AG04449 (cell line): ENCODE measurements around the gene ALG13.

ENCODE experiments used
- CTCF ChIA-PET: fragments of 350-600 bp; formaldehyde crosslinking; extraction: SDS; loops from one replicate; lab custom pipeline; 2021; ENCODE audit warnings: antibody characterized with exemption; lab: Yijun Ruan, JAX
- POLR2A ChIA-PET: fragments of 400-600, 350-600 bp; formaldehyde crosslinking; extraction: SDS; loops from one replicate; lab custom pipeline; 2020; ENCODE audit warnings: antibody characterized with exemption, inconsistent platforms; lab: Yijun Ruan, JAX
- DNase-seq: peaks from one replicate; pipeline ENCODE4 v3.0.0-alpha.2; 2010; ENCODE audit warnings: low read depth, low spot score
- H3K4me3 ChIP-seq: 2 replicates; pipeline ENCODE4 v1.5.1; 2011; ENCODE audit warnings: low read depth, mild to moderate bottlenecking, control low read depth, low read length
- TF ChIP-seq, protein P1 (sequence below): IDR thresholded peaks from one replicate; pipeline ENCODE4 v1.5.1; 2011; ENCODE audit warnings: mild to moderate bottlenecking, moderate library complexity, low read length, control low read depth, inconsistent platforms; ENCODE audit not compliant: insufficient read depth; ENCODE audit errors: missing control alignments

The ALG13 gene

DNA sequence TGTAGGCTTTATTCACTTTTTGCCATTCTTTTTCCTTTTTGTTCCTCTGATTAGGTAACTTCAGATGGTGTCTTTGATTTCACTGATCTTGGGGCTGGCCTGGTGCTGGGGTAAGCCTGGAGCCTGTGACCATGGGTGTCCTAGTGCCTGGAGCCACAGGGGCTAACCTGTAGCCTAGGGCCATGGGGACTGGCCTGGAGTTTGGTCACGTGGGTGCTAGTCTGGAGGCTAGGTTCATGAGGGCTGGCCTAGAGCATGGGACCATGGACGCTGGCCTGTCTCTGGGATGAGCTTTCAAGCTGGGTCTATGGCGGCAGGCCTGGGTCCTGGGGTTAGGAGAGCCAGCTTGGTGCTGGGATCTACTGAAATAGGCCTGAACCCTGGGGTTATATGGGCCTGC, 32.2 kb upstream of the ALG13 start:
- no peak overlapping the region for H3K4me3 ChIP-seq
- ChIA-PET CTCF (no interaction called here), POLR2A (no interaction called here)
- DNase-seq: no peak
- TF ChIP-seq, protein P1, sequence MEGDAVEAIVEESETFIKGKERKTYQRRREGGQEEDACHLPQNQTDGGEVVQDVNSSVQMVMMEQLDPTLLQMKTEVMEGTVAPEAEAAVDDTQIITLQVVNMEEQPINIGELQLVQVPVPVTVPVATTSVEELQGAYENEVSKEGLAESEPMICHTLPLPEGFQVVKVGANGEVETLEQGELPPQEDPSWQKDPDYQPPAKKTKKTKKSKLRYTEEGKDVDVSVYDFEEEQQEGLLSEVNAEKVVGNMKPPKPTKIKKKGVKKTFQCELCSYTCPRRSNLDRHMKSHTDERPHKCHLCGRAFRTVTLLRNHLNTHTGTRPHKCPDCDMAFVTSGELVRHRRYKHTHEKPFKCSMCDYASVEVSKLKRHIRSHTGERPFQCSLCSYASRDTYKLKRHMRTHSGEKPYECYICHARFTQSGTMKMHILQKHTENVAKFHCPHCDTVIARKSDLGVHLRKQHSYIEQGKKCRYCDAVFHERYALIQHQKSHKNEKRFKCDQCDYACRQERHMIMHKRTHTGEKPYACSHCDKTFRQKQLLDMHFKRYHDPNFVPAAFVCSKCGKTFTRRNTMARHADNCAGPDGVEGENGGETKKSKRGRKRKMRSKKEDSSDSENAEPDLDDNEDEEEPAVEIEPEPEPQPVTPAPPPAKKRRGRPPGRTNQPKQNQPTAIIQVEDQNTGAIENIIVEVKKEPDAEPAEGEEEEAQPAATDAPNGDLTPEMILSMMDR: no peak

DNA sequence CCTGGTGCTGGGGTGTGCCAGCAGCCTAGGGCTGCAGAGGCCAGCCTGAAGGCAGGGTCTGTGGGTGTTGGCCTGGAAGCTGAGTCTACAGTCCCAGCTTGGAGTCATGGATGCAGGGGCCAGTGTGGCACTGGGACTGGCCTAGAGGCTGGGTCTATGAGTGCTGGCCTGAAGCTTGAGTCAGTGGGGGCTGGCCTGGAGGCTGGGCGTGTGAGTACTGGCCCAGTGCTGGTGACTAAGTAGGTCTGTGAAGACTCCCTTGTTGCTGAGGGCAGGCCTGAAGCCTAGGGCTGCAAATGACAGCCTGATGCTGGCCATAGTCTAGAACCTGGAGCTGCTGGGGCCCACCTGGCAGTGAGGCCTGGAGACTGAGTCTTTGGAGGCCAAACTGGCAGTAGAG, 31.3 kb upstream of the ALG13 start:
- ChIA-PET CTCF (no interaction called here), POLR2A (no interaction called here)
- TF ChIP-seq, protein P1: no peak
- H3K4me3 ChIP-seq: no peak overlapping the region
- no peak for DNase-seq

DNA sequence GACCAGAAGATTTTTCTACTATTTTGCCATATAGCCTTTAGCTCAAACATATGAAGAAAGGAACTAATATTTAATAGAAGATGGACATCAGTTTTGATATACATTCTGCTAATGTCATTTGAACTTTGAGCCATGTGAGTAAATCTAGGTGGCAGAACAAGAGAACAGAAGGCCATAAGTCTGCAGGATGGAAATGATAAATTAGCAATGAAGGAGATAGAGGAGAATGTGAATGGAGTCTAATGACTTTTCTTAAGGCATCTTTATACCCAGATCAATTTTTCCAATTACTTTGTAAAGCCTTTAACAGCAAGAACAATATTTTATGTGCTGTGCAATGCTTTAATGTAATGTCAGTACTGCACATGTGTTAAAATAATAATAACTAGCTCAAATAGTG, 30.1 kb upstream of the ALG13 start:
- DNase-seq: no peak
- CTCF ChIA-PET: no interaction called here
- TF ChIP-seq, protein P1: no peak
- H3K4me3 ChIP-seq: no peak overlapping the region
- POLR2A ChIA-PET: no interaction called here

DNA sequence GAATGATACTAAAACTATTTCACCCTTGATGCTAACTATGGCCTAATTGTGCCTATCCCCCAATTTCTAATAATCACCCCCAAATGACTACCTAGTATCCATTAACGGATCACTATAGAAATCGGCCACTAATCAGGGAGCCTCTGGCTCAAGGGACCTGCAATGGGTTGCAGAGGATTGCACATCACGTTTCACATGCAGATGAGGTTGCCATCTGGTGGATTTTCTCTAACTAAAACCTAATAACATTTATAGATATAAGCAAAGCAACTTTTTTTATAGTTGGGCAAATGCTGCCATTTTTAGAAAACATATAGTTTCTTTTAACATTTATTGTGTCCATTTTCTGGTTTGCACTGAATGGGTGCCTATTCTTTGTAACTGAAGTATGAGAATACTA, 28.3 kb upstream of the ALG13 start:
- POLR2A ChIA-PET: no interaction called here
- TF ChIP-seq, protein P1: no peak

DNA sequence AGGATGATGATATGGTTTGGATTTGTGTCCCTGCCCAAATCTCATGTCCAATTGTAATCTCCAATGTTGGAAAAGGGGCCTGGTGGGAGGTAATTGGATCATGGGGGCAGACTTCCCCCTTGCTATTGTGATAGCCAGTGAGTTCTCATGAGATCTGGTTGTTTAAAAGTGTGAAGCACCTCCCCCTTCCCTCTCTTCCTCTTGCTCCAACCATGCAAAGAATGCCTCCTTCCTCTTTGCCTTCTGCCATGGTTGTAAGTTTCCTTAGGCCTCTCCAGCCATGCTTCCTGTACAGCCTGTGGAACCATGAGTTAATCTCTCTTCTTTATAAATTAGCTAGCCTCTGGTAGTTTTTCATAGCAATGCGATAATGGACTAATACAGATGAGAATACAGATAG, 19.7 kb upstream of the ALG13 start:
- TF ChIP-seq, protein P1: no peak
- CTCF ChIA-PET: no interaction called here
- no peak overlapping the region for H3K4me3 ChIP-seq
- POLR2A ChIA-PET: no interaction called here
- DNase-seq: no peak

More for the DNA sequence above, 28.3 kb upstream of the ALG13 start:
- CTCF ChIA-PET: no interaction called here
- H3K4me3 ChIP-seq: no peak overlapping the region
- no peak for DNase-seq

DNA sequence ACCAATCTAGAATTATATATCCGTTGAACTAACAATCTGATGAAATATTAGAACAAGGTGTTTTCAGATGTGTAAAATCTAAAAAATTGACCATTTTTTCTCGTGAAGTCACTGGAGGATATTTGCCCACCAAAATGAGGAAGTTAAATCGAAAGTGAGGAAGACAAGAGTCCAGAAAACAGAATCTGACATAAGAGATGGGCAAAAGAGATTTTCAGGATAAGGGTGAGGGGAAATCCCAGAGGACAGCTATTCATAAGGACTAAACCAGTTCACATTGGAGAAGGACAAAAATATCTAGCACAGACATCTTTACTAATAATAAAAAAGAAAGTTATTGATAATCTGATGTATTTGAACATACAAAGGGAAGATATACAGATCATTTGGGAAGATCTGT, 18.7 kb upstream of the ALG13 start:
- H3K4me3 ChIP-seq: no peak overlapping the region
- CTCF ChIA-PET: no interaction called here
- no peak for DNase-seq
- TF ChIP-seq, protein P1: no peak
- POLR2A ChIA-PET: no interaction called here
